Activated CD4-positive, alpha-beta T cell treated with anti-CD3 and anti-CD28 coated beads for 1 hour (primary cell): ENCODE results near the gene IL4.
"Not testable (repeated sequence)": the region's sequence is repeated elsewhere in the genome, so short reads cannot be mapped to it uniquely, and the experiment has no call there.

ENCODE experiments used
- DNase-seq: peaks from one replicate; pipeline ENCODE4 v3.0.0-alpha.2; 2020

The IL4 gene

DNA sequence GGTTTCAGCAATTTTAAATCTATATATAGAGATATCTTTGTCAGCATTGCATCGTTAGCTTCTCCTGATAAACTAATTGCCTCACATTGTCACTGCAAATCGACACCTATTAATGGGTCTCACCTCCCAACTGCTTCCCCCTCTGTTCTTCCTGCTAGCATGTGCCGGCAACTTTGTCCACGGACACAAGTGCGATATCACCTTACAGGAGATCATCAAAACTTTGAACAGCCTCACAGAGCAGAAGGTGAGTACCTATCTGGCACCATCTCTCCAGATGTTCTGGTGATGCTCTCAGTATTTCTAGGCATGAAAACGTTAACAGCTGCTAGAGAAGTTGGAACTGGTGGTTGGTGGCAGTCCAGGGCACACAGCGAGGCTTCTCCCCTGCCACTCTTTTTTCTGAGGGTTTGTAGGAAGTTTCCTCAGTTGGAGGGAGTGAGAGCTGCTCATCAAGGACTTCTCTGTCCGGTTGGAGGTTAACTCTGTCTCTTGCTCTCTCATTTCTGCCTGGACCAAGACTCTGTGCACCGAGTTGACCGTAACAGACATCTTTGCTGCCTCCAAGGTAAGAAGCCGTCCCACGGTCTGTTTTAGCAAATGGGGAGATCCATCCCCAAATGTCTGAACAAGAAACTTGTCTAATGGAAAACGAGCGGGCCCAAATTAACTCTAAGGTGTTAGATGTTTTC, at the start of gene IL4:
Gene IL4 (plus strand): TSS at position 51 of the 692 bp plus-strand sequence. CDS start 62 bp downstream, at position 113.
- DNase-seq, result no peak

DNA sequence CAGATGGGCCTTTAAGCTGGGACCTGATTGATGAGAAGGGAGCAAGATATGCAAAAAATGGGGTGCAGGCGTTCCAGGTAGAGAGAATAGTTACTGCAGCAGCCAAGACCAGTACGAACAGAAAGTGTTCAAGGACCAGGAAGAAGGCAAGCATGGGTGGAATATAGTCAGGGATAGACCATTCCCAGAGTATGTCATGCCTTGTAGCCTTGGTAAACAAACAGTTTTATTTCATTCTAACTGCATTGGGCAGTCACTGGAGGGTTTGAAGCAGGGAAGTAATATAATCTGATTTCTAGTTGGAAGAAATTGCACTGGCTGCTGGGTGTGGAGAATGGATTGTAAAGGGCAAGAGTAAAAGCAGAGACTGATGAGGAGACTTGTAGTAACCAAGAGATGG, 46.3 kb upstream of the IL4 start:
- DNase-seq, result no peak

DNA sequence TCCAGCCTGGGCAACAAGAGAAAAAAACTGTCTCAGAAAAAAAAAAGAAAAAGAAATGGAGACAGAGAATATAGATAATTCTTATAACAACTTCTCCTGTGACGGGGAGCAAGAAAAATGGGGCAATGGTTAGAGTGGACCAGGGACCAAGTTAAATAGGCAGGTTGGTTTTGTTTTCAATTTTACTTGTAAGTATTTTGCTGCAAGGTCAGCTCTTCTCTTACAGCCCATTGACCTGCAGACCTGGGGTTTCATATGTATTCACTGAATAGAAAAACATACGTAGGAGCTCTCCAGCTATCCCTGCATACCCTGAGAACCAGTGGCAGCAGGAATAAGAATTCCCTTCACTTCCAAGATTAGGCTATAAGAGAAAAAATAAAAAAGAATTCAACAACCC, 45.0 kb upstream of the IL4 start:
- DNase-seq, result no peak

DNA sequence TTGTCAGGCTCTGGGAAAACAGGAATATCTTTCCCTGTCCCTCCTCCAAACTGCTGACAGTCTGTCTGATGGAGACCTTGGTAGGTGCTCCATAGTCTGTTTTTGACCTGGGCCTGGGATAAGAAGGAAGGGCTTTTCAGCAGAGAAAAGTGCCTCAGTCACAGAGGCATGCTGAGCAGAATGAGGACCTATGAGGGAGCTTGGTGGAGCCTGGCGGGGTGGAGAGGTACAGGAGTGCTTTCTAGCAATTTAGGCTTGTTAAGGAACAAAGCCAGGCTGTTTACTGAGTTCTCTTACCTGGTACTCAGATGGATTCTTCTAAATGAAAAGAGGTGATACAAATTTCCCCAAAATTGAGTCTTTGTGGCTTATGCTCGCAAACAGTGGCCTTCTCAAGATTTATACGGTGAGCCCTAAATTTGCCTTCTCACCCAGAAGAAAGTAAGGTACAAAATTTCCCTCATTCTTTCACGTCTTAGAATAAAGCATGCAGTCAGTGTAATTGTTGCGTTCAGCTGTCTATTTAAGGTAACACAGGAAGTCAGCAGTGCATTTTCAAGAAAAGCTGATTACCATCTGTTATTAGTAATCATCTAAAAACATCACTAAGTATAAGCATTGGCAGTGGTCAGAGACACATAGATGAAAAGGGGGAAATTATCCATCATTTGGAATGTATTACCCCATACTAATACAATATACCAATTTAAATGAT, 44.4 kb upstream of the IL4 start:
- no peak for DNase-seq

DNA sequence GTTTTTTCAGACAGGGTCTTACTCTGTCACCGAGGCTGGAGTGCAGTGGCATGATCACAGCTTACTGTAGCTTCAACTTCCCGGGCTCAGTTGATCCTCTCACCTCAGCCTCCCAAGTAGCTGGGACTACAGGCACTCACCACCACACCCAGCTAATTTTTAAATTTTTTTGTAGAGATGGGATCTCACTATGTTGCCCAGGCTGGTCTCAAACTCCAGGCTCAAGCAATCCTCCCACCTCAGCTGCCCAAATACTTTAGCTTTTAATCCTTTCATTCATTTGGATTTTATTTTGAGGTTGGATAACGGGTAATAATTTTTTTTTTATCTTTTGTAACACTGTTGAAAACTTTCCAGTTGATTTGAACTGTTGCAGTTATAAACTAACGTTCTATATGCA, 40.2 kb upstream of the IL4 start:
- not testable (repeated sequence) for DNase-seq

DNA sequence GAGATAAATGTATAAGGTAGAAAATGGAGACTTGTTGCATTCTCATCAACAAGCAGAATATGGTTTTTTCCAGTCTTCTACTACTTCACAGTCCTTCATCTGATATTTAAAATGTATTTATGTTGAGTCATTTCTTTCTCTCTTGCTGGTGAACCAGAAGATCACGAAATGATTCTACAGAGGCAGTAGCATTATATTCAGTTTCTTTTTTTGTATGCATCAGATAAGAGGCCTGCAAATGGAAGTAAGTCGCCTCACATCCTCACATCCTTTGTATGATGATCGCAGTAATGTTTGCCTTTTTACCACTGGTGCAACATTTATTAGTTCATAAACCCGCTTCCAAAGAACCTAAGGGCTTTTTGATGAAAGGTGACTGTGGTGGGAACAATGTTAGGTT, 37.9 kb upstream of the IL4 start:
- no peak for DNase-seq

DNA sequence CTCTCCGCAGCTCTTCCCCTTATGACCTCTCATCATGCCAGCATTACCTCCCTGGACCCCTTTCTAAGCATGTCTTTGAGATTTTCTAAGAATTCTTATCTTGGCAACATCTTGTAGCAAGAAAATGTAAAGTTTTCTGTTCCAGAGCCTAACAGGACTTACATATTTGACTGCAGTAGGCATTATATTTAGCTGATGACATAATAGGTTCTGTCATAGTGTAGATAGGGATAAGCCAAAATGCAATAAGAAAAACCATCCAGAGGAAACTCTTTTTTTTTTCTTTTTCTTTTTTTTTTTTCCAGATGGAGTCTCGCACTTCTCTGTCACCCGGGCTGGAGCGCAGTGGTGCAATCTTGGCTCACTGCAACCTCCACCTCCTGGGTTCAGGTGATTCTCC, 36.5 kb upstream of the IL4 start:
- DNase-seq, result no peak

DNA sequence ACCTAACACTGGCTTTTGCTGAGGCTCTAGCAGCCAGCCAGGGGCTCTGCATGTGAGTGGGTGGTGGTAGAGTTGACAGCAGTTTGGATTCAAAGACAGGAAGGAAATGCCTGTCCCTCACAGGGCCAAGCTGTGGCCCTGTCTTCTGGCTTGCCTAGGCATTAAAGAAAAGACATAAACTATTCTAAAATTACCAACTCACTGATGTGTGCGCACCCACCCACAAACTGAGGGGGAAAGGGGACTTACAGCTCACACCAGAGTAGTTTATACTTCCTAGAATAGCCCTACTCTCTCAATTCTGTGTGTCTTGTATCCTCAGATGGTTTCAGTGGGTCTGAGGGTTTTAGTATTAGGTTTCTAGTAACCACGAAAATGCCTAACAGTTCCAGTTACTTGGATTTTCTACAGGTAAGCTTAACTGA, 34.1 kb upstream of the IL4 start:
- DNase-seq, result no peak

DNA sequence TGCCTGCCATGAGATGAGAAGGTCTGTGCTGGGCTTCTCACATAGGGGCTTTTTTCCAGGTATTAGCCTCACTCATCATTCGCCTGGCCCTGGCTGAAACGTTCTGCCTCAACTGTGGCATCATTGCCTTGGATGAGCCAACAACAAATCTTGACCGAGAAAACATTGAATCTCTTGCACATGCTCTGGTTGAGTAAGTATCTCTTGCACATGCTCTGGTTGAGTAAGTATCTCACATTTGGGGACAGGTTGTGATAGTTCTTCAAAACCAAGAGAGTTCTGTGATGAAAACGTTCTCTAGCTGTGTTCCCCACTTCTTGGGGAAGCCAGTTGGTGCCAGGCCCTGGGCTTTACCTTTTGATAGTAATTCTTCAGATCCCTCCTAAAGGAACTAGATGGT, 33.2 kb upstream of the IL4 start:
- DNase-seq, result no peak

DNA sequence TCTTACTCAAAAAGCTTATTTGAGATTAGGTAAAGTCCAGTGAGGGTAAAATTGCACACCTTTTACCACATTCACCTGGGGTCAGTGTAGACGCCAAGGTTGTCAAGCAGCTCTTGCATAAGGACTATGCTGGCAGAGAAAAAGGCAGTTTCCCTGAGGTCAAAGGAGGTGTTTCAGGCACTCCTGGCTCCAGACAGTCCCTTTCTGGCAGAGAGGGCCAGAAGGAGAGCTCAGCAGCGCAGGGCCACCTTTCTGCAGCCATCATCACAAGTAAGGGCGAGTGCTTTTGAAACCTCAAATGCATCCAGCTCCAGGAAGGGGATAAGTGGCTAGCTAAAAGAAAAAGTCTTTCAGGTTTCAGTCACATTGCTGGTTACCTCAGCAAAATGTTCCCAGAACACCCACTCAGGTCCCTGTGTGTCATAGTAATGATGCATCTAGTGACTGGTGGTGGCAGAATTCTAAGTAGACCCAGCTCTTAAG, 32.5 kb upstream of the IL4 start:
- DNase-seq, result no peak

DNA sequence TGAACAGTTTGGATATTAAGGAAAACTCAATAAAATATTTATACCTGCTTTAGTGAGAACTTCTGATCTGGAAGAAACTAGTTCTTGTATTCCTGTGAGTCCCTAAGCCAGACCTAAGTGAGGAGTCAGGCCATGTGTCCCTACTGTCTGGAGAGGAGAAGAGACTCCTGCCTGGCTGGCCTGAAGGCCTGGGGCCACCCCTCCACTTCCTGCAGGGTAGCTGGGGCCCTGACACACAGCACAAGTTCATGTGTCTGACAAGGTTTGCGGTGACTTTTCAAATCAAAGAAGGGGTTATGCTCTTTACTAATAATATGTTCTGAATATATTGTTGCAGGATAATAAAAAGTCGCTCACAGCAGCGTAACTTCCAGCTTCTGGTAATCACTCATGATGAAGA, 31.9 kb upstream of the IL4 start:
- no peak for DNase-seq

DNA sequence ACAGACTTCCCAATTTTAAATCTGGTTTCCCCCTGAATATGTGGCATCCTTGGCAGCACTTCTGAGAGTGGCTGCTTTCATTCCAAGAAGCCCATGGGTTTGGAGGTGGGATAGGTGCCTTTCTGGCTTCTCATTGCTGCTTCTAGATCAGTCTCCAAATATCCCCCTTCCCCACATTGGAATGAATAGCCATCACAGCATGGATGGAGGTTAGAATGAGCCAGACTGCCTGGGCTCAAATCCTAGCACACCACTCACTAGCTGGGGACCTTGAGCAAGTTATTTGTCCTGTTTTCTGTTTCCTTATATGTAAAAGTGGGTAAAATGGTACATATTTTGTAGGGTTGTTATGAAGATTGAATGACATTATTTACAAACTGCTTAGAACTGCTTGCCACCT, 29.6 kb upstream of the IL4 start:
- DNase-seq, result no peak

DNA sequence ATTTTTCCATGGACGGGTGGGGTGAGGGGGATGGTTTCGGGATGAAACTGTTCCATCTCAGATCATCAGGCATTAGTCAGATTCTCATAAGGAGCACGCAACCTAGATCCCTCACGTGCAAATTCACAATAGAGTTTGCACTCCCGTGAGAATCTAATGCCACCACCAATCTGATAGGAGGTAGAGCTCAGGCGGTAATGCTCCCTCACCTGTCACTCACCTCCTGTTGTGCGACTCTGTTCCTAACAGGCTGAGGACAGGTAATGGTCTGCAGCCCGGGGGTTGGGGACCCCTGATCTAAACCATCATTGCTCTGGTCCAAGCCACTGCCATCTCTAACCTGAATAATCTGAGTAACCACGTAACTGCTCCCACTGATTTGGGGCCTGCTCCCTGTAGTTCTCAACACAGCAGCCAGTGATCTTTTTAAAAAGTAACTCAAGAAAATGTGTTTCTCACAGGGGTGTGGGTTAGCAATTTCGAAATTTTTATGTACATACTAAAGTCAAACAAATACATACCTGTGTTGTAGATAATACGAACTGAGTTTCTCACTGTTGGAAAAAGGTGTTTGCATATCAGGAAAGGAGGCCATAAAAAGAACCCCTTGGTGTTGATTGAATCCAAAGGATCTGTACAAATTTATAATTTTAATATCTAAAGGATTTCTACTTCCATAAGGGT, 27.1 kb upstream of the IL4 start:
- no peak for DNase-seq

DNA sequence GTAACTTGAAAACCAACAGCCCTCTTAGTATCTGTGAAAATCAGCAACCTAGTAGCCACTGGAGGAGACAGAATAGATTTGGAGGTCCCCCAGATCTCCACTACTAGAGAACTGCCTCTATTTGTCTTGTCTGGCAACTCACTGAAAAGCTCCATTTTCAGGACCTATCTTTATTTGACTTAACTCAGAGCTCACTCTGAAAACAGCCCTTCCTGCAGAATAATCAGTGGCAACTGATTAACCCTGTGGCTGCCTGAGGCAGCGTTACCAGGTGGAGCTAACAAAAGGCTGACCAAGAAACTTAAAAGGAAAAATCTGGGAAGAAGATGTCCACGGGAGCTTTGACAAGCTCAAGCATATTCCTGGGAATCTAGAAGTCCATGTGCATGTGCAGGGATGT, 26.3 kb upstream of the IL4 start:
- DNase-seq, result no peak

DNA sequence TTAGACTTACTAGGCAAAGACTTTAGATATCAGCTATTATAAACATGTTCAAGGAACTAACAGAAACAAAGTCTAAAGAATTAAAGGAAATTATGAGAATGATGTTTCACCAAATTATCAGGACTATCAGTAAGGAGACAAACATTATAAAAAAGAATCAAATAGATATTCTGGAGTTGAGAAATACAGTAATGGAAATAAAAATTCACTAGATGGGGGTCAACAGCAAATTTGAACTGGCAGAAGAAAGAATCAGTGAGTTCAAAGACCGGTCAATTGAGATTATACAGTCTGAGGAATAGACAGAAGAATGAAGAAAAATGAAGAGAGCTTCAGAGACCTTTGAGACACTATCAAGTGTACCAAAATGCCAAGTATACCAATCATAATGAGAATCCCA, 25.4 kb upstream of the IL4 start:
- DNase-seq, result no peak

DNA sequence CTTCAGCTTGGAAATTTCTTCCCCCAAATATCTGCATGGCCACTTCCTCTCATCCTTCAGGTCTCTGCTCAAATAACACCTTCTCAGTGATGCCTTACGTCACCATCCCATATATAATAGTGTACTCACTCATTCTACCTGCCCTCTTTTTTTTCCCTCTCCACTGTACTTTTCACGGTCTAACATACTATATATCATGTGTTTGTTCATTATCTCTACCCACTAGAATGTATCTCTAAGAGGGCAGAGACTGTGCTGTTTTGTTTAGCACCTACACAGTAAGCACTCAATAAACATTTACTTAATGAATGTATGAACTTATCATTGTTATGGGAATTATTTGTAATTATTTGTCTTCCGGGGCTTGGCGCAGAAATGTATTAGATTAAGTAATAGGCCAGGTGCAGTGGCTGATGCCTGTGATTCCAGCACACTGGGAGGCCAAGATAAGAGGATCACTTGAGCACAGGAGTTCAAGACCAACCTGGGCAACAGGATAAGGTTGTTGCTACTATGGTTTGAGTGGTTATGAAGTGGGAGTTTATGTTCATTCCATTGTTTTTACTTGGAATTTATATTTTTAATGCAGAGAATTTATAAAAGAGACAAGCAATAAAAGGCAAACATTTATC, 21.8 kb upstream of the IL4 start:
- no peak for DNase-seq

DNA sequence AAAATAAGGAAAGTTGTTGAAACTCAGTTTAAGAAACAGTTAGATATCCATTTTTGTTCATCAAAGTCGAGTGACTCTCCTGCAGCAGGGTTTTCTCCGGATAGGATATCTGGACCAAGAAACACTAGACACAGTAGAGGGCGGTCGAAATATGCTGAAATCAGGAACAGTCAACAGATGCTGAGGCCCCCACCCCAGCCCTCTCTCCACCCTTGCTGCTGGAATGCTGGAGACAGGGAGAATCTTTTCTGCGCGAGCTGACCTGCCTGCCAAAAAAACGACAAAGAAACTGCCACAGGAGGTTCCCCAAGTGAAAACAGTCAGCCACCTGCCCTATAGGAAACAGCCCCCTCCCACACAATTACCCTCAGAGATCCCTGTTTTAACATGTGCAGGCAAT, 20.1 kb upstream of the IL4 start:
- DNase-seq, result no peak

DNA sequence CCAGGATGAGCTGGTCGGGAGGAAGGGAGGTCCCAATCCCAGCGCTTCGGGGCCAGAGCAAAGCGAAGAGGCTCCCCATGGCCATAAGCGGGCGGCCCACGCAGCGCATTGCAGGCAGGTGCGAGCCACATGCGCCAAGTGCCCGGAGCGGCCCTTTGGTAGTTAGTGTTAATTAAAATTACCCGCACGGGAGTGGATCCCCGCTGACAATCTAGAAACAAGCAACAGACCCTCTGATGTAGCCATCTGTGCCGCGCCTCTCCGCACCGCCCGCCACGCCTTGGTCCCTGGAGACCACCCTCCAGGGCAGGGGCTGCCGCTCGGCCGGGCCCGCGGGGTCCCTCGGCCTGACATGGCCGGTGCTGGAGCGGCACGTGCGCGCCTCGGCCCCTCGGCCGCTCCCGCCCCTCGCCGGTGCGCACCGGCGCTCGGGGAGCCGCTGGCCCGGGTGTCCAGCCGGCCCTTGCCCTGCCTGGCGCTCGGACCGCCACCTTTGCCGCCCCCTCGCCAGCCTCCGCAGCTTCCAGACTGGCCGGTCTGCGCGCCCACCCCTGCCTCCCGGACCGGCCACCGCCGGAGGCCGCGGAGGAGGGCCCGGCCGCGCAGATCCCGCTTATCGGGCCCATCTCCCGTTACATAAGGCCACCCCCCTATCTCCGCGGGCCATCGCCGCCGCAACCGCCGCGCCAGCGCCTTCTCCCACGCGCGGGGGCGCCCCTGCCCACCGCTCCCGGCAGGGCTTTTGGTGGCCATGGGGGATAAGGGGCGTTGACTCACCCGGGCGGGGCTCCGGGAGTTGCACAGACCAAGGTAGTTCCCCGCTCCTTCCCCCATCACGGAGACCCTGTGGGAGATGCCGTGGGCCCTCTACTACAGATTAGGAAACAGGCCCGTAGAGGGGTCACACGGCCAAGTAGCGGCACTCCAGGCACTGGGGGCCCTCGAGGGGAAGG, 17.7 kb upstream of the IL4 start:
- DNase-seq, result no peak

DNA sequence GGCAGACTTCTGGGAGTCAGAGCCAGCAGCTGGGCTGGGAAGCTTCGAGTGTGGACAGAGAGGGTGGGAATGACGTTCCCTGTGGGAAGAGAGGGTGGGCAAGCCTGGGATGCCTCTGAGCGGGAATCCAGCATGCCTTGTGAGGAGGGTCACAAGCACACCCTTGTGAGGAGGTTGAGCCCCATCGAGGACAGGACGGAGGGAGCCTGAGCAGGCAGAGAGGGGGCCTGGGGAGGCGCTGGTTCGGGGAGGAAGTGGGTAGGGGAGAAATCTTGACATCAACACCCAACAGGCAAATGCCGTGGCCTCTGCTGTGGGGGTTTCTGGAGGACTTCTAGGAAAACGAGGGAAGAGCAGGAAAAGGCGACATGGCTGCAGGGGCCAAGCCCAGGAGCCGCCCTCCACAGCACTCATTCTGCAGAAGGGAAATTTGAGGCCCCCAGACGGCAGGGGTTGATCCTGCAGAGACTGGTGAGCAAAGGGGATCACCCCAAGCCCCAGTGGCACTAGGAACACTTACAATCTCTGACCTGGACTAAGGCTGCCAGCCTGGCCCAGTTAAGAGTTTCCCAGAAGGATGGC, 16.9 kb upstream of the IL4 start:
- DNase-seq, result no peak

DNA sequence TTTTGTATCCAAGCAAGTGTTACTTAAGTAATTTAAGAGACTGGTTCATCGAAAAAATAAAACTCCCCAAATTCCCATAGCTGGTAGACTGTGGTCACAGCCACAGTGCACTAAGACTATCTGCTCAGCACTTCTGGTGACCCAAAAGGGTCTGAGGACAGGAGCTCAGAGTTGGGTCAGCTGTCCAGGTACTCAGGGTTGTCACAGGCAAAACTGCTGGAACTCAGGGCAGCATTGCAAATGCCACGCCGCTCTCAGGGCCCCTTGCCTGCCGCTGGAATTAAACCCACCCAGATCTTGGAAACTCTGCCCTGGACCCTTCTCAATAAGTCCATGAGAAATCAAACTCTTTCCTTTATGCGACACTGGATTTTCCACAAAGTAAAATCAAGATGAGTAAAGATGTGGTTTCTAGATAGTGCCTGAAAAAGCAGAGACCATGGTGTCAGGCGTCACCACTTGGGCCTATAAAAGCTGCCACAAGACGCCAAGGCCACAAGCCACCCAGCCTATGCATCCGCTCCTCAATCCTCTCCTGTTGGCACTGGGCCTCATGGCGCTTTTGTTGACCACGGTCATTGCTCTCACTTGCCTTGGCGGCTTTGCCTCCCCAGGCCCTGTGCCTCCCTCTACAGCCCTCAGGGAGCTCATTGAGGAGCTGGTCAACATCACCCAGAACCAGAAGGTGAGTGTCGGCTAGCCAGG, 16.0 kb upstream of the IL4 start, which contains the start of gene IL13:
Gene IL13 (plus strand): TSS at position 498 of the 705 bp plus-strand sequence. CDS start 14 bp downstream, at position 512.
- no peak for DNase-seq
